Stimulated activated CD4-positive, alpha-beta T cell treated with anti-CD3 and anti-CD28 coated beads, TNF-alpha, amount 100 ng/mL, for 4 hours (primary cell): Measurements from ENCODE around the gene DNAI4.

Experiments
- DNase-seq, 3 experiments: peaks; one replicate each; pipeline ENCODE4 v3.0.0-alpha.2; 2020; ENCODE audit warnings: low read depth in 3 of 3

The DNAI4 gene

GRCh38 chr1:66769512-66770229 is 155.0 kb downstream of the DNAI4 start:
- DNase-seq, result no peak

- no peak for DNase-seq
These were observed 155.7 kb downstream of the DNAI4 start for GRCh38 chr1:66768965-66769364.

GRCh38 chr1:66767626-66768025 is 157.0 kb downstream of the DNAI4 start:
- no peak for DNase-seq

DNA sequence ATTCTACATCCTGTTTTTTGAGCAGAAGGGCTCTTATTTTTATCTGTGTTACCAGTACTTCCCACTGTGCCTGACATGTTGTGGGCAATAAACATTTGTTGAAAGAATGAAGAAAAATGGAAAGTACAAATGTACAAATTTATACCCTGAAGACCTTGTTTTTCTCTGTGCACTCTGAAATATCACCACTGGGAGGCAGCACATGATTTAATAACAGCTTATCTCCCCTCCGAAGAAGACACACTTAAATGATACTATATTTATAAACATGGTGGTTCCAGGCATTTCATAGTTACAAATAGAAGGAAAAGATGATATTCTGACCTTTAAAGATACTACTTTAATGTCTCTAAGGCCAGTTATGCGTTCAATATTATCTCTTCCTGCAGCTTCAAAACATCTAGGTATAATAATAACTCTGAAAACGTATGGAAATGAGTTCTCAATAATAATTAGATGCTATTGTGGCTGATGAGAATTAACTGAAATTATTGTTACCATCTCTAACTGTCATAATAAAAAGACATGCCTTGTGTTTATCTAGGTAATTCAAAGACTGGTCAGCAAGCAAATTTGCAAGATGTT is 159.6 kb downstream of the DNAI4 start:
- peak in 1 of 3 experiments; percentile 44 for DNase-seq
